GM19455 (cell line): ENCODE results near the gene SCGB1C1.
"Not testable (repeated sequence)": the region's sequence is repeated elsewhere in the genome, so short reads cannot be mapped to it uniquely, and the experiment has no call there.

Source experiments
- ATAC-seq: cut with Tn5 transposase; IDR thresholded peaks from one replicate; pipeline ENCODE4 v1.9.1; 2021; ENCODE audit not compliant: unreplicated experiment

Gene SCGB1C1

GRCh38 chr11:217704-218103 lies 24.8 kb downstream of the SCGB1C1 start:
- ATAC-seq, result no peak

DNA sequence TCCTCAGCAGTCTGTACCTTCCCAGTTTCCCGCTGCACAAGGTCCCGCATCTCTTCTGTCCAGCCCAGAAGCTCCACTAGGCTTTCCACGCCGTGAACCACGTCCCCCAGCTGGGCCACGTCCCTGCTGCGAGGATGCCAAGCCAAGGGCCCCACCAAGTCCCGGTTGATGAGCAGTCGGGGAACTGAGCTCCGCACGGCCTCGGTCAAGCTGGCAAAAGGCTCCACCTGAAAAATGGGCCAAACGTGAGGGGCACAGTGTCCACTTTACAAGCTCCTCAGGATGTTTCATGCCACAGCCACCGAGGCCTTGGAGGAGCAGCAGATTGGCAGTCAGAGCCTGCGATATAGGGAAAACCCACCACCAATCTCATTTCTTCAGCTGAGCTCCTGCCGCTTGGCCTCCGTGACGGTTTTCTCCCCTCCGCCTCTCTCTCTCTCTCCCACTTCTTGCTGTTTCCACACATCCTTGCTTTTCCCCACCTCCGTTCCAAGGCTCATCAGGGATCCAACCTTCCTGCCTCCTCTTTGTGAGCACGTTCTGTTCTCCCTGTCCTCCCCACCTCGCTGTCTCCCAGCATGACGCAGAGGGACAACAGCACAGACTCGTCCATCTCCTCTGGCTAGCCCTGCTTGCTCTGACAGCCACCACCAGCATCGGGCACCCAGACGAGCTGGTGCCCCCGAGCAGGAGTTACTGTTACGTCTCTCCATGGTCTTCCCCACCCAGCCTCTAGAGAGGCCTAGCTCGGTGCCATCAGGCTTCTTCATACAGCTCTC lies 26.1 kb downstream of the SCGB1C1 start:
- no peak for ATAC-seq

GRCh38 chr11:220641-221215 lies 27.9 kb downstream of the SCGB1C1 start:
- ATAC-seq, result not testable (repeated sequence)

GRCh38 chr11:221539-221938 lies 28.7 kb downstream of the SCGB1C1 start:
- no peak for ATAC-seq

DNA sequence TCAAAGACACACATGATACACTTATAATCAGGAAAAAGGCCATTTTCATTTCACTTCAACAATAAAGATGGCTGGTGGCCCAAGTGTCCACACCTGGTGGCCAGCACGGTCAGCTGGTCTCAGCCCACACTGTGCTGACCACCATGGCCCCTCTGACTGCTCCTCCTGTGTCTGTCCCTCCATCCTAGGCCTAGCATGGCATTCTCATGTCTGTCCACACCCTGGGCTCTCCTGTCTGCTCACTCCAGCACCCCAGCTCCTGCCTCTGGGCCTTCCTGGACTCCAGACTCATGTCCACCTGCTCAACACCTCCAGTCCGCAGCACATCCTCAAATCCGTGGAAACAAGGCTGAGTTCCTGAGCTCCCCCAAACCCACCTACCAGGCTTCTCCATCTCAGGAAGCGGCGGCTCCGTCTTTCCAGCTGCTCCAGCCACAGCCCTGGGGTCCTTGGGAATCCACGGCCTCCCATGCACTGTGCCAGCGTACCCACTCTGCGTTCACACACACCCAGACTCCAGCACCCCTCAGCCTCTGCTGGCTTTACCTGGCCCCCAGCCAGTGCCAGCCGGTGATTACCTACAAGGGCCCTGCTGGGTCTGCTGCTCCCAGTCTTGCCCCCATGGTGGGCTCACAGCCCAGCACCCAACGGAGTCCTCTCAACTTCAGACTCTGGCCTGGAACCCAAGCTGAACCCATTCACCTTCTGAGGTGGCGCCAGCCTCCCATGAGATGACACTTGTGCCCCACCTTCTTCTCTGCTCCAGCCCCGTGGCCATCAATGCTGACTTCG lies 29.3 kb downstream of the SCGB1C1 start:
- ATAC-seq, result no peak

DNA sequence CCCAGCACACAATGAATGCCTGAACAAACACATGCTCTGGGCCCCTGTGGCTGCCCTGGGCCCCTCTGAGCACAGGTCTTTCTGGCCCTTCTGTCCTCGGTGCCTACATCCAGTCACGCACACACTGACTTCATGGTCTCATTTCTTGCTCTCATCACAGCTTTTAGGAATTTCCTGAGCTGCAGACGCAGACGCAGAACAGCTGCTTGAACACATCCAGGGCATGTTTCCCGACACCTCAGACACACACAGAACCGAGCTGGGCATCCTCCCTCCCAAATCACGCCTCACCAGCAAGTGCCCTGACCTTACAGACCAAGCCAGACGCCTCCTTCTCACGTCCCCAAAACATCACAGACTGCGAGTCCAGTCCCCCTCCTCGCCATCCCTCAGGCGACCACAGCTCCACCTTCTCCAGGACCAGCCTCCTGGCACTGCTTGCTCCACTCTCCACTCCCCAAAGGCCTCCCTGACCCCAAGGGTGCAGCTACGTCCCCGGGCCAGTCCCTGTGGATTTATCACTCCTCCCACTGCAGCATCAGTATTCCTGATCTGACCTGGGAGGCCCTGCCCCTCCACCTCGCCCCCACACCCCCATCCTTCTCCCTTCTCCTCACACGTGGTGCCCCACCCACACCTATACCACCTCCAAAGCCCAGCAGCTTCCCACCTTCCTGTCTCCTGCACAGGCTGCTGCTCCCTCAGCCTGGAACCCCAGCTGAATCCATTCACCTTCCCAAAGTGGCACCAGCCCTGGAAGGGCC lies 30.3 kb downstream of the SCGB1C1 start:
- no peak for ATAC-seq

GRCh38 chr11:223884-224283 lies 31.0 kb downstream of the SCGB1C1 start:
- no peak for ATAC-seq

- no peak for ATAC-seq
Measured at GRCh38 chr11:224424-224823, 31.5 kb downstream of the SCGB1C1 start.

DNA sequence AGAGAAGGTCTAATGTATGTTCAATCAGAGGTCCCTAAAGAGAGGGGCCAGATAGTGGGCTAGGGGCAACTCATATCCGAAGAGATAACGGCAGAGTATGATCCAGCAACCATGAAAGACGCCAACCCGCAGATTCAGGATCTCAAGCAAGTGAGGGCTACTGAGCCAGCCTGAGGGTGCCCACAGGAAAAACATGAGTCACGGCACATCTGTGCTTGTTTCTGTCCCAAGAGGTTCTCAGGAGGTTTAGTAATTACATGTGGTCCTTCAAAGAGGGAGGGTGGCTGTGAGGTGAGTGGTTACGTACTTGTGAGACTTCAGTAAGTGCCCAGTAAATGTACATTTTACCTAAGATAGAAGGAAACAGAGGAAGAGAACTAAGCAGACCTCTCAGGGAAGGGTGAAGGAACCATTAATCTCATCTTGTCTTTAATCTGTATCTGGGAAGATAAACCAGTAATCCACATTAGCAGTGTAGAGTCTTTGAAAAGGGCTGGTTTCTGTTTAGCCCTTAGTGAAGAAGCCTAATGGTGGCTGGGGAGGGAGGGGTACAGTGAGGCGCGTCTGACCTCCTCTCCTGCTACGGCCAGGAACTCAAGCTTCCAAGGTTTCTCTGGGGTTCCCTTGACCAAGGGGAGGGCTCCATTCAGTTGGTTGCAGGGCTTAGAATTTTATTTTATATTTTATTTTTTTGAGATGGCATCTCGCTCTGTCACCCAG lies 33.0 kb downstream of the SCGB1C1 start:
- ATAC-seq, result no peak

GRCh38 chr11:227824-228379 lies 35.0 kb downstream of the SCGB1C1 start:
- no peak for ATAC-seq

DNA sequence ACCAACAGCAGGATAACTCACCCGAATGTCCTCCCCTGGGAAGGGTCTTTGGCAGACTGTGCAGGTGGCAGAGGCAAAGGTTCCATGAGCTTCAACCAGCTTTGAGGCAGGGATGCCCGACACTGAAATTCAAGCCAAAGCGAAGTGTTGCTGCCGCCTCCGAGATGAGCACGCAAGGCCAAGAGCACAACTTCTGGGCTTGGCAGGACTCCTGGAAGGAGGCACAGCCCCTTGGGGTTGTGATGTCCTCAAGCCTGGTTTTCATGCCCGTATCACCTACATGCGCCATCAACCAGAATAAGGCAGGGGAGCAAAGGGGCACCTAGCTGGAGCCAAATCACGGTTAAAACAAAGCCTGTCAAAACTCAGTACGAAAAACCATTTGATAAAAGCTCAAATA lies 37.6 kb downstream of the SCGB1C1 start:
- ATAC-seq, result no peak

DNA sequence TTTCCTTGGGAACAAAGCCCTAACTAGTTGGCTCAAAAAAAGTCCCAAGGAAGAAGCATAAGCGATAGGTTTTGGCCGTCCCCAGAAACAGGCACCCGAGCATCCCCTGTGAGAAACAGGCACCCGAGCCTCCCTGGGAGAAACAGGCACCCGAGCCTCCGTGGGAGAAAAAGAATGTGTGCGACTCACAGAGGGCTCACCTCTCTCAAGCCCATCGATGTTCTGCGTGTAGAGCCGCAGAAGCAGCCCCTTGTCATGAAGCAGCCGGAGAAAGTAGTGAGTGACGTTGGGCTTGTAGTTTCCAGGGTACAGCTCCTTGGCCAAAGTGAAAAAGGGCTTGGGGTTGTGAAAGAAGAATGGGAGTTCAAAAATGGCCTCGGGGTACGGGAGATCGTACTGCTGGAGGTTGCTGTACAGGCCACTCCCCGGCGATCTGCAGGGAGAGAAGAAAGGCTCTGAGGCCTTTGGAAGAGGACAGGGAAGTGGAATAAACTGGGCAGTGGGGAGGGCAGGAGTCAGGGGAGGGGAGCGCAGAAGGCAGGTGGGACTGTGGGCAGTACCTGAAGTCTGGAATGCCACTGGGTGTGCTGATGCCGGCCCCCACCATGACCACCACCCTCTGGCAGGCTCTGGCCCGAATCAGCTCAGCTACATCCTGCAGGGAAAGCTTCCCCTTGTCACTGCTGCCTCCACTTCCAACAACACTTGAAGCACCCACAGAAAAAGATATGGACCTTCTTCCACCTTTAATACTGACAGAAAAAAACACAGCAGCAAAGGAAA lies 40.1 kb downstream of the SCGB1C1 start:
- no peak for ATAC-seq

GRCh38 chr11:235180-235579 lies 42.3 kb downstream of the SCGB1C1 start:
- ATAC-seq, result no peak

- peak; percentile 12 for ATAC-seq
Measured at GRCh38 chr11:235609-235996, 42.7 kb downstream of the SCGB1C1 start.

GRCh38 chr11:235997-236773 lies 43.3 kb downstream of the SCGB1C1 start, which contains the start of gene SIRT3:
Gene SIRT3, minus strand, starts transcription at chr11:236342. Its CDS starts 14 bp downstream, at chr11:236328.
- peak; percentile 69 for ATAC-seq

GRCh38 chr11:236774-237767 lies 44.2 kb downstream of the SCGB1C1 start, which contains the start of gene PSMD13:
Gene PSMD13, plus strand, starts transcription at chr11:236976. Its CDS starts 74 bp downstream, at chr11:237050.
- ATAC-seq, result peak; percentile 80

- ATAC-seq, result not testable (repeated sequence)
Measured at GRCh38 chr11:238346-238745, 45.5 kb downstream of the SCGB1C1 start.
